GM18861 (cell line): ENCODE data around the gene TKTL1.

Experiments
- ATAC-seq: cut with Tn5 transposase; IDR thresholded peaks from one replicate; pipeline ENCODE4 v1.9.1; 2021; ENCODE audit not compliant: unreplicated experiment

Gene TKTL1

DNA sequence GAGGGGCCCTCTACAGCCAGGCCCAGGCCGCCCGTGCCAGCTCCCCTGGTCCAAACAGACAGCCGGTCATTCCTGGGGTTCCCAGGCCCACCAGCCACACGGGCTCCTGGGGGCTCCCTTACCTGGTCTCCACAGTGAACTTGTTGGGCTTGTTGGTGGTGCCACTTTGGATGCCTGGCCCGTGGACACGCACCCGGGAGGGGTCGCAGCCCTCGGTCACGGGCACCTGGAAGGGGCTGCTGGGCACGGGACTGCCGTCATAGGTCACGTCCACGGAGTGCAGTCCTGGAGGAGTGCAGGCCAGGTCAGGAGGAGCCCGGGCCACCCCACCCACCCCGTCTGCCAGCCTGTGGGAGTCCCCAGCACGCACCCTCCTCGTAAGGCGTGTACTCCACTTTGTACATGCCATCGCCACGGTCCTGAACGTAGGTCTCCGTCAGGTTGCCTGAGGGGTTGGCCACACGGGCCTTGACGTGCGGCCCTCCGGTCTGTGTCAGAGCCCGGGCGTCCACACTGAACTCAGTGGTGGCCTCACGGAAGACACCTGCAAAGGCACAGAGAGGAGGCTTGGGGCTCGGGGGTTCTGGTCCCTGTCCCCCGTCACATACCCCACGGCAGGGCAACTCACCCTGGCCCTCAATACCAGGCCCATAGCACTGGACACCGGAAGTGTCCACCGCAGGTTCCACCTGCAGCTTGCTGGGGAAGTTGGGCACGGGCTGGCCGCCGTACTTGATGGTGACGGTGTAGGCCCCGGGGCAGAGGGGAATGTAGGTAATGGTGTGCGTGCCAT lies 64.0 kb downstream of the TKTL1 start:
- no peak for ATAC-seq

DNA sequence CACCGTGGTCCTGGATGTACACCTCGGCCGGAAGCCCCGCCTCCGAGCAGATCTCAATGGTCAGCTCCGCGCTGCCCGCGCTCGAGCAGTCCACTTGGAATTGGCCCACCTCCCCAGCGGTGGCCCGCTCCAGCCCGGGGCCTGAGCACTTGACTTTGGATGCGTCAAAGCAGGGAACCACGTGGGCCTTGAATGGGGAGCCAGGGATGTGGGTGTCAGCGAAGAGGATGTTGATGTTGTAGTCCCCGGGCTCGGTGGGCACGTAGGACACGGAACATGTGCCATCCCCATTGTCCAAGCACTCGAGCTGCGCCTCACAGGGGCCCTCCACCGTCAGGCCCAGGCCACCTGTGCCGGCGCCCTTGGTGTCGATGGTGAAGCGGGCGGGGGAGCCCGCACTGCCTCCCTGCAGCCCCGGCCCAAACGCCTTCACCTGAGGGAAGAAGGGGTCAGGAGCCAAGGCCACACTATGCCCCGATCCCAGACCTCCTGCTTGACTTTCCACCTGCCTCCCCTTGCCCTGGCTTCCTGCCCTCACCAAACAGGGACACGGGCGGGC lies 64.6 kb downstream of the TKTL1 start:
- ATAC-seq = no peak

DNA sequence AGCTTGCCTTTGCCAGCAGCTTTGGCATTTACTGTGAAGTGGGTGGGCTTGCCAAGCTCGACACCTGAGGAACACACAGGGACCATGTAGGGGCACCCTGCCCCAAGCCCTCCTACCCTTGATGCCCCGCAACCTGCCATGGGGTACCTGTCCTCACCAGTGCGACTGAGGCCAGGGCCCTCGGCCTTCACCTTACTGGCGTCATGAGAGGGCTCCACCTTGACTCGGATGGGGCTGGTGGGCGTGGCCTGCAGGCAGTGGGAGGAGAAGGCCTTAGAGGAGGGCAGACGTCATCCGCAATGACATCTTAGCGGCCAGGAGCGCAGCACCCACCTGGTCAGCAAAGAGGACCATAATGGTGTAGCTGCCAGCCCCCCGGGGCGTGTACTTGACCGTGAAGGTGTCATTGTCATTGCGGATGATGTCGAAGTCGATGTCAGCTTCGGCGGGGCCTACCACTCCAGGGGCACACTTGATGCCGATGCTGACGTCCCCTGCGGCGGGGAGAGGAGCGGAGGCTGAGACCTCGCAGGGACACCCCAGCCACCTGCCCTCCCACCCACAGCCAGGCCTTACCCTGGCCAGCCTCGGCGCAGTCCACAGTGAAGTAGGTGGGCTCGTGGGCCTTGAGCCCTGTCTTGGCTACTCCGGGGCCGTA lies 66.6 kb downstream of the TKTL1 start:
- no peak for ATAC-seq

DNA sequence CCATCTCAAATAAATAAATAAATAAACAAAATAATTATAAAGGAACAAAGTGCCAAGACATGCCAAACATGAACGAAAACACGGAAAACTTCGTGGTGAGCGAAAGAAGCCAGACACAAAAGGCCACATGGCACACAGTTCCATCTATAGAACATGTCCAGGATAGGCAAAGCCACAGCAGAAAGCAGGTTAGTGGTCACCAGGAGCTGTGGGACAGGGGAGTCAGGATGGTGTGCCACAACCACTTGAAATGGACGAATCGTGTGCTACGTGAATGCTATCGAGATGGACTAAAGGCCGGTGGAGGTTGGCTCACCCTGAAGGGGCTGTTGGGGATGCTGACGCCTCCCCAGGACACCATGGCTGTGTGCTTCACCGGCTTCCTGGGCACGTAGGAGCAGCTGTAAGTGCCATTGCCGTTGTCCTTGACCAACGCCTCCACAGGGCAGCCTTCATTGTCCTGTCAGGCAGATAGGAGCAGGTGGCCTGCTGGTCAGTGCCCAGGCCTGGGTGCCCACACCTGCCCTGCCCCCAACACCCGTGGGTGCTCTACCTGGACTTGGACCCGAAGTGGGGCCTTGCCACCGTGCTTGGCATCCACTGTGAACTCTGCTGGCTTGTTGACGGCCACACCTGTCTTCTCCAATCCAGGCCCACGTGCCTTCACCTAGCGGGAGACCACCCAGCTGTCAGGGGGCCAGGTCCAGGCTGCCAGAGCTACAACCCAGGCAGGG lies 68.3 kb downstream of the TKTL1 start:
- no peak for ATAC-seq

DNA sequence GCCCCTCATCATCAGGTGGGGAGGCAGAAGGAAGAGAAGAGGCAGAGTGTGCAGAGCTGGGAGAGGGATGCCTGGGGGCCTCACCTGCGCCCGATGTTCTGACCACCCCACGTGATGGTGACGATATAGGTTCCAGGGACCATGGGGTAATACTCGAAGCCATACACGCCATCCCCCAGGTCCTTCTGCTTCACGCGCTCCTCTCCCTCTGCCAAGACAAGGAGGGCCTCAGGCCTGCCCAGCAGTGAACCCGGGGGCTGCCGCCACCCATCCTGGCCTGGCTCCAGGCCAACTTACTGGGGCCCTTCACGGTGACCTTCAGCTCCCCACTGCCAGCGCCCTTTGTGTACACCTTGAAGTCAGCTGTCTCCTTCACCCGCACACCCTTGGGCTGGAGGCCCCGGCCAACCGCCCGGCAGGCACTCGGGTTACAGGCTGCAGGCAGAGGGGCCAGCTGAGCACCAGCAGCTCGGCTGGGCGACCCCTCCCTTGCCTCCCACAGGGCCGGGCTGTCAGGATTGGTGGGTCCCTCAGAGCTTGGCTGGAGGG lies 69.5 kb downstream of the TKTL1 start:
- no peak for ATAC-seq

DNA sequence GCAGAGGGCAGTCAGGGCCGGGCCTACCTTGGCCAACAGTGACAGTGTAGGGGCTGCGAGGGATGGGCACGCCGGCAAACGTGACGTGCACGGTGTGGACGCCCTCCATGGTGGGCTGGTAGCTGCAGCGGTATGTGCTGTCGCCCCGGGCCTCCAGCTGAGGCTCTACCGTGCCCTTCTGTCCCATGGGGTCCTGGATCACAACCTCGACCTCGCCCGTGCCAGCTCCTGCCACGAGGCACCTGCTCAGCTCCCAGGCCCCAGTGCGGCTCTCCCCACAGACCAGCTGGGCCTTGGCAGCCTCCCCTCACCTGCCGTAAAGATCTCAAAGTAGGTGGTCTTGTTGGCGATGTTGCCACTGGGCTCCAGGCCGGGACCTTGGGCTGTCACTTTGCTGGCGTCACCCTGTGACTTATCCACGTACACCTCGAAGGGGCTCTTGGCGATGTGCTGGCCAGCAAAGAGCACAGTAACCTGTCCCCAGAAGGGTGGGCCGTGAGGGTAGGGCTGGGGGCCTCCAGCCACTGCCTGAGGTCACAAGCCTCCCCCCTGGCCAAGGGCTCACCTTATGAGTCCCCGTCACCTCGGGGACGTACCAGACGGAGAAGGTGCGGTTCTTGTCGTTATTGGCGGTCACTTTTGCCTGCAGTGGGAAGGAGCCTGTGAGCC lies 70.5 kb downstream of the TKTL1 start:
- ATAC-seq = no peak

DNA sequence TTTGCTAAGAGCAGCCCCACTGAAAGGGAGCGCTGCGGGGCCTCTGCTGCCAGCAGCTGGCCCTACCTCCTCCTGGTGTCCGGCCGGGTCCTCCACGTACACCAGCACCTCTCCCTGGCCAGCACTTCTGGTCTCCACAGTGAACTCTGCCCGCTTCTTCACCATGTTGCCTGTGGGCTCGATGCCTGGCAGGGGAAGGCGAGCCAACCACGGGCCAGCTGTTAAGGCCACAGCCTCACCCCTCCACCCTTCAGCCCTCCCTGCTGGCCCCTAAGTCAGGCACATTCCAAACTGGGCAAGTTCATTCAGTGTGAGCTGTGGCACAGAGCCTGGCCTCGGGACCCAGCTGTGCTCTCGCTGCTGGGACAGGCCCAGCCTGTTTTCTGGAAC lies 71.1 kb downstream of the TKTL1 start:
- no peak for ATAC-seq

DNA sequence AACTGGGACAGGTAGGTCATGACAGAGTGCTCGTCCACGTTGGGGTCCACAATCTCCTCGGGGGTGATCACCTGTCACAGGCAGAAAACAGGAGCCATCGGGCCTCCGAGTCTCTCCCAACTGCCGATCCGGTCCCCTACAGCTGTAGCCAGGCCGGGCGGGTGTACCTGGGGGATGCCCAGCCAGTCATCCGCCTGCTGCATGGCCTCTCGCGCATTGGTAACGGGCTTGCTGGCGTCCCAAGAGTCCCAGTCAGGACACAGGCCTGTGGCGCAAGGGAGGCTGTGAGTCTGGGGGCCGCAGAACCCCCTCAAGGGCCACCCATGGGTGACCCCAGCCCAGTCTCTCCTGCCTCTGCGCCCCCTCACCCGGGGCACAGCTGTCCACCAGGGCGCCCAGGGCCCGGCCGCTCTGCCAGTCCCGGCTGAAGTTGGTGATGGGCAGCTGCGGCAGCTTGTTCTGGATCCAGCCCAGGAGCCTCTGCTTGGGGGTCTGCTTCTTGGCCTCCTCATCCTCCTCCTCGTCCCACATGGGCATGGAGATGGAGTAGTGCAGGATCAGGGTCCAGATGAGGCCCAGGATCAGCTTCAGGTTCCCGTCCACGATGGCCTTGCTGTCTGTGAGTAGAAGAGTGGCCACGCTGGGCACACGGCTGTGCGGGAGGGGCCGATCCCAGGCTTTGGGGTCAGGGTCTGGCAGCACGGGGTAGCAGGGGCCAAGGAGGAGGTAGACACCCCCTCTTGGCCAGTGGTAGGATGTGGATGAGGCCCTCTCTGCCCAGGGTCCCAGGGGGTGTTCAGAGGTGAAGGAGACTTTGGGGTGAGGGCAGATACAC lies 72.1 kb downstream of the TKTL1 start:
- no peak for ATAC-seq

DNA sequence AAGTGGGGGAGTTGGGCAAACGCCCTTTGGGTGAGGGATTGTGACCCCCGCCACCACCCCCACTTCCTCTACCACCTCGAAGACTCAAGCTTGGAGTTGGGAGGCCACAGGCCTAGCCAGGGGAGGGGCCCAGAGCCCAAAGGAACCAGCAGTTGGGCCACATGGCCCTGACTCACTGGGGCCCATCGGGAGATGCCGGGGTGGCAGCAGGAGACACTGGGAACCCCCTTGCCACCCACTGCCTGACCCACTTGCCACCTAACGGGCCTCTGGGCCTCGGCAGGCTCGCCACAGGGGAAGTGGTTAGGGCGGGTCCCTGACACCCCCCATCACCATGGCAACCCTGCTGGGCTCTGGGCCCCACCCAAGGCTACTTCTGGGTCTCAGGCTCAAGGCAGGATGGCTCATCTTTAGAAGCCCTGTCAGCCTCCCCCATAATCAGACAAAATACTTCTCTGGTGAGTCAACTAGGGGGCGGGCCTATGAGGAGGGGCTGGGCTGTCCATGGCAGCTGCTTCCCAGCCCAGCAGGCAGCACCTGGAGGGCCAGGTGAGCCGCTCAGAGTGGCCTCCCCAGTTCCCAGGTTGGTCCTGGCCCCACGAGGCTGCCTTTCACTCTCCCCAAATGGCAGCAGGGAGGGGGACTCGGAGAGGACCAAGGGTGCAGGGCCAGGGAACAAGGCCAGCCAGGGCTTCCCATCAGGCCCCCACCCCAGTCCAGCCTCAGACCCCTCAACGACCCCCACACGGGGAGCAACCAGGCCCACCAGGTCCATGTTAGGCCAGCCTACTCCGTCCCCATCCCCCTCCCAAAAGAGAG lies 73.2 kb downstream of the TKTL1 start:
- peak; percentile 32 for ATAC-seq

DNA sequence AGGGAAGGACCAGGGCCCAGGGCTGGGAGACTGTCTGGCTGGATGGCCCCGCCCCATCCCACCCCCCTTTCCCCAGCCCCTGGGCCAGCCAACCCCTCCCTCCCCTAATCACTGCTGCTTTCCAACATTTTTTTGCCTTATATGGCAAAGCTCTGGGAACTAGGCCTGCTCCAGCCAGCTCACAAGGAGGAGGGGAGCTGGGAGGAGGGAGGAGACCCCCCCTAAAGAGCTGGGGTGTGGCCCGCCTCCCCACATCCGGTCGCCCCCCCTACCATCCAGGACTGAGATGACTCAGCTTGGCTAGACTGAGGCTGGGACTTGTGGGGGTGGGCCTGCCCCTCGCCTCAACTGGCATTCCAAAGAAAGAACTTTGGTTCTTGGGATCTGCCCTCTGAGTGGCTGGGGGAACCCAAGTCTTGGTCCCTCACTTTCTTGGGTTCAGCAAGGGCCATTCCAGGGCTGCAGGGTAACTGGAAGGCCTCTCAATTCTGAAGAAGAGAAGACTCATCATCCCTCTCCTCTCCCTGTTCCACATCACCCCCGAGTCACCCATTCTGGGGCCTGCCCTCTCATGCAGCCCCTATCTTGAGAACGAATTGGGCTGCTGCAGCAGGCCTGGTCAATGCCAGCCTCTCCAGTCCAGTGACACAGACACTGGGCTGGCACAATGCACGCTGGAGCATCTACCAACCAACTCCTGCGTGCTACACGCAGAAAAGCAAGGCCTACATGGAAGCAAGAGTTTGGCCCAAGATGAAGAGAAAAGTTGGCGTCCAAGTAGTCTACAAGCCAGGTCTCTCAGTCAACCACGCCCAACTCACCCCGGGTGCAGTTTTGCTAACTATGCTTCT lies 74.1 kb downstream of the TKTL1 start:
- no peak for ATAC-seq

DNA sequence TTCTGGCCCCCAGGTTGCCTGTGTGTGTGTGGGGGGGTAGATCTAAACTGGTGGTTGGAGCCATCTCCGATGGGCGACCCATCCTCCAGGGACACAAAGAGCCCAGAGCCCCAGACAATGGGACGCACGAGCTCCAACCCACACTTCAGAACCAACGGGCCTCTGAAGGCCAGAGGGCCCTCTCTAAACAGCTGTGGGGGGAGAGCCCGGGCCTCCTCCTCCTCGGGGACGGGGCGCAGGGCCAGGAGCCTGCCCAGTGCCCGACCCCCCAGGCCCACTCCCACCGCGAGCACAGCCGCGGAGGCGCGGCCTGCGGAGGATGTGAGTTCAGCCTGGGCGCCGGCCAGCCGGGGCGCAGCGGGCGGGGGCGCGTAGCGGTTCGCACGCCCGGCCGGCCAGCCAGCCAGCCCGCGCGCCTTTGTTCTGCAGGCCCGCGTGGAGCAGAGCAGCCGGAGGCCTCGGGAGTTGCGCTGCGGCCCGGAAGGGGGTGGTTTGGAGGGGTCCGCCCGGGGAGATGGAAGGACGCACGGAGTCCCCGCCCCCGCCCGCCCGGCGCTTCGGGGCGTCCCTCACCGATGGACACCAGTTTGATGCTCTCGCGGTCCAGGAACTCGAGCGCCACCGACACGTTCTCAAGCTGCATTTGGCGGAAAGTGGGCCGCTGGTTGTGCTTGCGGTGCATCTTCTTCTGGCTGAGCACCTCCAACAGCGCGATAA lies 74.9 kb downstream of the TKTL1 start:
- no peak for ATAC-seq

DNA sequence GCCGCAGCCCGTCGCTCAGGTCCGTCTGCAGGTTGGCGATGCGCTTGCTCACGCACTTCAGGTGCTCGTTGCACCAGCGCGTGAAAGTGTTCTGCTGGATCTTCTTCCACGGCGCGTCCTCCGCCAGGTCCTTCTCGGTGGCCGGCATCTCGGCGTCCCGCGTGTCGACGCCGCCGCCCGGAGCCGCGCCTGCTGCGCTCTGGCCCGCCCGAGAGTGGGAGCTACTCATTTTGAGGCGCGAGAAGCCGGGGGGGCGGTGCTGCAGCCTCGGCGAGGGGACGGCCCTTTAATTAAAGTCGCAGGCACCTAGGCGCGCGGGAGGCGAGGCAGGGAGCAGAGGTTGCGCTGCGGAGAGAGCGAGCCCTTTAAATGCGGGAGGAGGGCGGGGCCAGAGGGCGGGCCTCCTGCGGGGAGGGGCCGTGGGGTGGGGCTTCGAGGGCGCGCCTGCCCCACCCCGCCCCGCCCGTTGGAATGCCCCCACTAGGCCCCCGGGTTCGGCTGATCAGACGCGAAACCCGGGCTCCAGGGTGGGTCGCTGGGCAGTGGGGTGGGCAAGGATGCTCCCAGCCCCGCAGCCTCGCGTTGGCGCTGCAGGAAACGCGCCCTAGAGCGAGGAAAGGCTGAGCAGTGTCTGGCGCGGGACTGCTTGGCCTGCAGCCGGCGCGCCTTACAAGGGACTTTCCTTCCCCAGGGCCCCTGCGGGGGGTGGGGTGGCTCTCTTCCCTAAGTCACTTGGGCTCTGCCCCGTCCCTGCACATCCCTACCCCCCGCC lies 75.6 kb downstream of the TKTL1 start:
- peak; percentile 42 for ATAC-seq

DNA sequence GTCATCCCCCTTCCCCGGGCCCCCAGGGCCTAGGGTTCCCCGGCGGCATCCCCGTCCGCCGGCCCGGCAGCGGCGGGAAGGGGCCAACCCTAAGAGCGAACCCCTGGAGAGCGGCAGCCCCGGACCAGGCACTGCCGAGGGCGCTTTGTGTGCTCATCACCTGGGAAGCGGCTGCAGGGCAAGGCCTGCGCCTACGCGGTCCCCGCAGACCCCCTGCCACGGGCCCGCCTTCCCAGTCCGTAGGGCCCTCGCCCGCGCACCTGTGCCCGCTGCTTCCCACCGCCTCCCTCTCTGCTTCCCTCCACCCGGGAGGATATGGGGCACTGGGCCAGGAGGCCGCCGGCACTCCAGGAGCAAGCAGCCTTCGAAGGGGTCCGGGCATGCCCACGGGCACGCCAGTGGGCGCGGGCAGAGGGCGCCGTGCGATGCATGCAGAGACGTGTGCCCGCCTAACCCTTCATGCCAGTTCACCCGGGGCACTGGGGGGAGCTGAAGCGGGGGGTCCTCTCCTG lies 76.2 kb downstream of the TKTL1 start:
- no peak for ATAC-seq

DNA sequence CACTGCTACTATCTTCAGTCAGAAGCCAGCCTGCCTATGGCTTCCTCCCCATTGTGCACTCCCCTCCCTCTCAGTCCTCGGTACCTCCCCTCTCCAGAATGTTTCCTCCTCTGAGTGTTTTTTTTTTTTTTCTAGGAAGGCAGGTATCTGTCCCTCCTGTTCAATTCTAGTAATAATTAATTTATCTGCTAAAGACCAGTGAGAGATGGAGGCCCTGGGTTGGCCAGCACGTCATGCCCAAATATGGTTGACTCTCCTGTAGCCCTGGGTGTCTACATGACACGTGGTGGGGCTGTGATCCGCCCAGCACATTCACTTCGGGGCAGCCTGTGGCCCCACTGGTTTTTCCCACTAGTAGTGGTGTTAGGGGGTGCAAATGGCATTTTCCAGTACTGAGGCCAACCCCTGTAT lies 77.0 kb downstream of the TKTL1 start:
- ATAC-seq = peak; percentile 27

DNA sequence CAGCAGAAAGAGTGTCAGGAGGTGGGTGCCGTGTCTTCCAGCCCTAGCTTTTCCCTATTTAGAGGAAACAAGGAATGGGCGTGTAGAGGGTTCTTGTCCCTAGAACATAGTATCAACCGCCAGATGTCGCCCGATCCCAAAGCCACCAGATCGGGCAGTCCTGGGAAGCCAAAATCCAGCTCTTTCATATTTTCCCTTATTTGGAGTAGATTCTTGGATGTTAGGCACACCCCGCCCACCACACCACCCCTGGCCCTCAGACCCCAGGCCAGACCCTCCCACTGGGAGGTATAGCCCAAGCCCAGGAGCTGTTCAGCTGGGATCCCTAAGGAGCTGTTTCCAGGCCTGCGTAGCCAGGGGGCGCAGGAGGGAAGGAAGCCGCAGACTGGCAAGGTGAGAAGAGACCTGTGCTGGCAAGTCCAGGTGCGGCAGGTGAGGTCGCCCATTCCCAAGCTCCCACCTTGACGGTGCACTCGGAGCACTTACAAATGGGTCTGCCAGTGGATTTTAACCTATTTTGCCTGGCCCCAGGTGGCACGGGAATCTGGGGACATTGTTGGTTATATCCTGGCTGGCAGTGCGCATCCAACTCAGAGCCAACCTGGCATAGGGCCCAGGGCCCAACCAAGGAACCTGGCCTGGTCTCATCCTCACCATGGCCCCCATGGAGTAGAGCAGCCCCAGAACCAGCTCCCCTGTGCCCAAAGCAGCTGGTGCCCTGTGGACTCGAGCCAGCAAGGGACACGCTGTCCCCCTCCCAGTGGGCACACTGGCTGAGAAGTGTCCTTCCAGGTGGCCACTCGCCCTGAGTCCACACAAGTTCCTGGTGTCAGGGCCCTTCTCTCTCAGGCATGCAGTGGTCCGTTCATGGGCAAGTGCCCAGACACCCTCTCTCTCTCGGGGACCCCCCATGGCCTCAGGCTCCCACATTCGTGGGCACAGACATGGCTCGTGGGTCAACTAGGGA lies 78.0 kb downstream of the TKTL1 start:
- no peak for ATAC-seq
